ENCODE results near the gene SF3B6.

SF3B6 gene, protein sequence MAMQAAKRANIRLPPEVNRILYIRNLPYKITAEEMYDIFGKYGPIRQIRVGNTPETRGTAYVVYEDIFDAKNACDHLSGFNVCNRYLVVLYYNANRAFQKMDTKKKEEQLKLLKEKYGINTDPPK

DNA sequence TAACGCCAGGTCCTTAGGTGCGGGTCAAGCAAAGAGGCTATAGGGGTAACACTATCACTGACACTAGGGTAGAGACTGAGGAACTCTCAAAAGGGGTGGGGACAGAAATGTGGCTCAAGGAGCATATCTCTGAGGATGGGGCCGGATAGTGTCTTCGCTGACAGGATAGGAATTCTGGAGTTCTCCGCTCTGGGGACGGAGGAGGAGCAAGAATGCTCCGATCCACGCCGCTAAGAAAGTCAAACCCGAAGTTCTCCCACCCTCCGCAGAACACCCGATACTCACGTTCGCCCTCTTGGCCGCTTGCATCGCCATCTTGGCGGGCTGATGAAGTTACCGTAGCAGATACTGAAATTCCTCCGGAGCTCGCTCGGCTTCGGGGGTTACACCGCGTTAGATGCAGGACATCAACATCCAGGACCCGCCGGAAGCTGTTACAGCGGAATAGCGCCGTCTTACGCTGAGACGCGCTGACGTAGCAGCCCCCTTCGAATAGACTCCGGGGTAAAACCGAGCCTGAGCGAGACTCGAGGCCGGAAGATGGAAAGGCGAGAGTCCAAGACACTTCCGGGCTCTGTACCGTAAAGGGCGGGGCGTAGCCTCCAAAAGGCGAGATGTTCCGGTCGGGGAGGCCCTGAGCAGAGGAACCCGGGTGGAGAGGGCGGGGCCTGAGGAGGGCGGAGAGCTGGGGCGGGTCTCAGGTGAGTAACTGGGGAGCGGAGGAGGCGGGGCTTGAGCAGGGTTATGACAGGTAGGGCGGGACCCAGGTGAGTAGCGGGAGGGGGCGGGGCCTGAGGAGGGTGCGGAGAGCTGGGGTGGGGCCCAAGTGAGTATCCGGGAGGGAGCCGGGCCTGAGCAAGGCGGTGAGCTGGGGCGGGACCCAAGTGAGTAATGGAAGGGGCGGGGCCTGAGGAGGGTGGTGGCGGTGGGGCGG lies at the start of gene SF3B6:
Gene SF3B6, minus strand, starts transcription at position 412 of the 934 bp plus-strand sequence. Its CDS starts 97 bp downstream, at position 315.
- TF ChIP-seq, protein P1, sequence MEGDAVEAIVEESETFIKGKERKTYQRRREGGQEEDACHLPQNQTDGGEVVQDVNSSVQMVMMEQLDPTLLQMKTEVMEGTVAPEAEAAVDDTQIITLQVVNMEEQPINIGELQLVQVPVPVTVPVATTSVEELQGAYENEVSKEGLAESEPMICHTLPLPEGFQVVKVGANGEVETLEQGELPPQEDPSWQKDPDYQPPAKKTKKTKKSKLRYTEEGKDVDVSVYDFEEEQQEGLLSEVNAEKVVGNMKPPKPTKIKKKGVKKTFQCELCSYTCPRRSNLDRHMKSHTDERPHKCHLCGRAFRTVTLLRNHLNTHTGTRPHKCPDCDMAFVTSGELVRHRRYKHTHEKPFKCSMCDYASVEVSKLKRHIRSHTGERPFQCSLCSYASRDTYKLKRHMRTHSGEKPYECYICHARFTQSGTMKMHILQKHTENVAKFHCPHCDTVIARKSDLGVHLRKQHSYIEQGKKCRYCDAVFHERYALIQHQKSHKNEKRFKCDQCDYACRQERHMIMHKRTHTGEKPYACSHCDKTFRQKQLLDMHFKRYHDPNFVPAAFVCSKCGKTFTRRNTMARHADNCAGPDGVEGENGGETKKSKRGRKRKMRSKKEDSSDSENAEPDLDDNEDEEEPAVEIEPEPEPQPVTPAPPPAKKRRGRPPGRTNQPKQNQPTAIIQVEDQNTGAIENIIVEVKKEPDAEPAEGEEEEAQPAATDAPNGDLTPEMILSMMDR (IDR thresholded peaks at IDR 0.05; ENCODE audit: low read depth, low read length, missing control alignments) = no peak
- peak within 1 kb of the TSS; percentile 81 for H3K4me3 ChIP-seq (ENCODE audit: low read depth, low read length)
- DNase-seq (ENCODE audit: low read depth) = peak; percentile 99

DNA sequence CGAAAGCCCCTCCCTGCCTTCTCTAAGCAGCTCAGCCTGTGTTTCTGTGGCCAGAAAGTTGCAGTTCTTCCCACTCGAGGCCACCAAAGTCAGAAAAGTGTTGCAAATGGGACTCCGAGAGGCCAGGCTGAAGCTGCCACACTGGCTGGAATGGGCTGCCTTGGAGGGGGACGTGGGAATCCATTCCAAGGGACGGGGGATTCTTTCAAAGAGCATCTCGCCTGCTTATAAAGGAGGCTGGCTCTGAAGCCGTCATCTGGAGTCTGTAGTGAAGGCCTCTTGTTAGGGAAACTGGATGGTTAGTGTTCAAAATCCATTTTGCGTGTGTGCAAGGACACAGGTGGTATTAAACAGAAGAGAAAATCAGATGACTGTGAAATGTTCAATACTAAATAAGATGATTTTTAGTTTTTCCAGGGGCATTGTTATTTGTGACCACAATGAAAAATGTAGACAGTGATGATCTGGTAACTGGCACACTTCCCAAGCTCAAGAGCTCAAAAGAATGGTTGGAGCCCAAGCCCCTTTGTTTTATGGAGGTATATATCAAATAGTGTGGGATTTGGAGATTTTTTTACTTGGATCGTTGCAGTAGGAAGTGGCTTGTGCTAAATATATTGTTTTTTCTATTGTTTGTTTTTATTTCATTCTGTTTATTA lies 47.9 kb upstream of the SF3B6 start:
- TF ChIP-seq, protein P1 (IDR thresholded peaks at IDR 0.05; ENCODE audit: low read depth, low read length, missing control alignments) = no peak
- no peak for DNase-seq (ENCODE audit: low read depth)
- H3K4me3 ChIP-seq (ENCODE audit: low read depth, low read length) = peak overlapping the region; percentile 74

DNA sequence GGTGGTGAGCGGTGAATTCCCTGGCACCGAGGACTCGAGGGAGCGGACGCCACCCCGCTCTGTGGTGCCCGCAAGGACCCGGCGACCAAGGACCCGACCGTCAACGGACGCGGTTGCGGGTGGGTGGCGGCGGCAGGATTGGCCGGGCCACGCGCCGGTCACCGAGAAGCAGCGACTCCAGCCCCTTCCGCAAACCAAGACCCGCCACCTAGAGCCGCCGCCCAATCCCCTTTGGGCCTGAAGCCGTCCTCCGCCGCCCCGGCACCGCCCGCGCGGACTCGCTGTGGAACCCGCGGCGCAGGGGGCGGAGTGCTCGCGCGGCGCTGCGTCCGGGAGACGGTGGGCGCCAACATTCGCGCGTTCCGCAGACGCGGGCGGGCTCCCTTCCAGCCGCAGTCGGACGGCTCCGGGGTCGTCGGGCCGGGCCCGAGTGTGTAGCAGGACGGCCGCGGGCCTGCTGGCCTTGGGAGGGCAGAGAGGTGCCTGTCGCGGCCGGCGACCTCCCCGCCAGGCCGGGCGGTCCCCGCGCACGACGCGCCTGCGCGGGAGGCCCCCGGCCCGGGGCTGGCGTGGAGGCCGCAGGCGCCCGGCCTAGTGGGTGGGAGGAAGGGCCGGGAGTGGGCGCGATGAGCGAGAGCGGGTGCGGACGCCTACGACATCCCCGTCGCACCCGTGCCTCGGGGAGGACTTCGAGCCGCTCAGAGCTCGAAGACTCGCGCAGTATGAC lies 47.2 kb upstream of the SF3B6 start, which contains the start of the genes FAM228B and PFN4:
Gene FAM228B, plus strand, starts transcription at position 275 of the 727 bp plus-strand sequence. CDS start 893 bp downstream, outside the sequence.
Gene PFN4, minus strand, starts transcription at position 140 of the 727 bp plus-strand sequence. CDS start 799 bp downstream, outside the sequence.
- peak within 1 kb of the TSS; percentile 74 for H3K4me3 ChIP-seq (ENCODE audit: low read depth, low read length)
- TF ChIP-seq, protein P1 (IDR thresholded peaks at IDR 0.05; ENCODE audit: low read depth, low read length, missing control alignments) = peak; percentile 3
- DNase-seq (ENCODE audit: low read depth) = peak; percentile 52

DNA sequence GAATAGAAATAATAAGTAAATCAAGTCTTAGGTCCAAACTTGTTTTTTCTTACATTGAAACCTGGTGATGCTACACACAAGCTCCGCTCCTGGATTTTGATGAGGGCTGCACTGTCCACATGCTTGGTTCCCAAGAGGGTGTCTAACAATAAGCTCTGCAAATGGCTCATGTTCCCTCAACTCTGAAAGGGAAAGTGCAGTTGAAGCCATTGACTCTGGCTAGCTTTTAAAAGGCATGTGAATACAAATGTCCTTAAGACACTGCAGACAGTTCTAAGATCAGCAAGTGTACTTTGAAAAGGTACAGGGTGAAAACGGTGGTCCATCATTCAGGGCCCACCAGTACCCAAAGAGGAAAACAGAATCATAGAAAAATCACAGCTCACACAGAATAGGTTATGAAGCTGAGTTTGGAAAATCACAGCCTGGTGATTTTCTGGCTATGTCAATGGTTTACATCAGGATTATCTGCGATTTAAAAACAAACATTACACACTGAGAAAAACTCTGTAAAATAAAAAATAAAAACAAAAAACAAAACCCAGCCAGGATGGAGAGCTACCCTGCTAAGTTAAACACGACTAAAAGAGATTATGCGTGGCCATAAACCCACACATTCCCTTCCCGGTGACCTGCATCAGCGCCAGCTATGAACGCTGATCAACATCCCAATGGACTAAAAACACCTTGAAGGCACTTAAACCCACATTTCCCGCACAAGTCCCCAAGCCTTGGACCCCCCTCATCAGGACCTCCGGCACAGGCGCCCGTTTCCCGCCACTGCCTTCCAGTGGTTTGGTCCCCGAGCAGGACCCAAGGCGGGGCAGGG lies 46.5 kb upstream of the SF3B6 start:
- no peak for DNase-seq (ENCODE audit: low read depth)
- TF ChIP-seq, protein P1 (IDR thresholded peaks at IDR 0.05; ENCODE audit: low read depth, low read length, missing control alignments) = no peak
- peak overlapping the region; percentile 74 for H3K4me3 ChIP-seq (ENCODE audit: low read depth, low read length)

DNA sequence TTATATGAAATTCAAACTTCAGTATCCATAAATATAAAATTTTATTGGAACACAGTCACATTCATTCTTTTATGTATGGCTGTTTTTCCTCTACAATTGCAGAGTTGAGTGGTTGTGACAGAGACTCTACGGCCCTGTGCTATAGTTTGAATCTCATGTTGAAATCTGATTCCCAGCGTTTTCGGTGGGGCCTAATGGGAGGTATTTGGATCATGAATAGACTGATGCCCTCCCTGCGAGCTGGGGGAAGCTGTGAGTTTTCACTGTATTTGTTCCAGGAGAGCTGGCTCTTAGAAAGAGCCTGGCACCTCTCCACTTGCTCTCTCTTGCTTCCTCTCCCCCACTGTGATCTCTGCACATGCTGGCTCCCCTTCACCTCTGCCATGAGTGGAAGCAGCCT lies 45.3 kb upstream of the SF3B6 start:
- DNase-seq (ENCODE audit: low read depth) = no peak
- TF ChIP-seq, protein P1 (IDR thresholded peaks at IDR 0.05; ENCODE audit: low read depth, low read length, missing control alignments) = no peak
- no peak overlapping the region for H3K4me3 ChIP-seq (ENCODE audit: low read depth, low read length)

Measured in GM12864 (cell line).